WTC11 (cell line): ENCODE results near the gene LSR. TPM values are rescaled to one million over a fixed set of nuclear protein-coding genes. Genes with fewer than 3 reads are reported as not detected.

Experiments
- ATAC-seq: fragments of 200-7000 bp; cut with Tn5 transposase; 2 replicates; pipeline ENCODE4 v1.10.0; 2021; ENCODE audit warnings: mild to moderate bottlenecking, moderate library complexity
- CTCF ChIA-PET: fragments of 300-600 bp; sonication (Branson Sonifier 250); formaldehyde crosslinking; loops from one replicate; lab custom pipeline; 2021; ENCODE audit warnings: antibody characterized with exemption; lab: Charles Lee
- POLR2A ChIA-PET: fragments of 350-600 bp; sonication (Branson Sonifier 250); formaldehyde crosslinking; loops from one replicate; lab custom pipeline; 2021; ENCODE audit warnings: antibody characterized with exemption; lab: Charles Lee
- DNase-seq: peaks from one replicate; pipeline ENCODE4 v3.0.0; 2021; ENCODE audit warnings: low spot score
- H3K27ac Mint-ChIP-seq: 2 replicates; pipeline ENCODE4 v1.8.0; 2021; ENCODE audit warnings: mixed read lengths
- H3K27me3 Mint-ChIP-seq: 2 replicates; pipeline ENCODE4 v1.8.0; 2021; ENCODE audit warnings: low read depth, mild to moderate bottlenecking, moderate library complexity, mixed read lengths
- H3K36me3 Mint-ChIP-seq: 2 replicates; pipeline ENCODE4 v1.8.0; 2021; ENCODE audit warnings: mixed read lengths
- H3K4me1 Mint-ChIP-seq: 2 replicates; pipeline ENCODE4 v1.8.0; 2022; ENCODE audit warnings: mixed read lengths
- H3K4me3 Mint-ChIP-seq: 2 replicates; pipeline ENCODE4 v1.8.0; 2021; ENCODE audit warnings: mild to moderate bottlenecking, moderate library complexity, mixed read lengths
- H3K9me3 Mint-ChIP-seq: 2 replicates; pipeline ENCODE4 v1.8.0; 2021; ENCODE audit warnings: mixed read lengths
- ATF6 ChIP-seq: sonication (generic); formaldehyde crosslinking; IDR thresholded peaks from 2 replicates; pipeline ENCODE4 v1.8.1; 2023; ENCODE audit warnings: mild to moderate bottlenecking, missing genetic modification reagents
- CREB1 ChIP-seq: sonication (generic); formaldehyde crosslinking; IDR thresholded peaks from 2 replicates; pipeline ENCODE4 v1.8.0; 2023; ENCODE audit warnings: mild to moderate bottlenecking, missing genetic modification reagents
- TCF7 ChIP-seq: sonication (generic); formaldehyde crosslinking; IDR thresholded peaks from 2 replicates; pipeline ENCODE4 v1.8.0; 2022; ENCODE audit warnings: mild to moderate bottlenecking, low read depth, missing genetic modification reagents, moderate library complexity
- TP53 ChIP-seq: sonication (generic); formaldehyde crosslinking; IDR thresholded peaks from 2 replicates; pipeline ENCODE4 v1.8.1; 2023; ENCODE audit warnings: mild to moderate bottlenecking, missing genetic modification reagents
- ZNF121 ChIP-seq: sonication (generic); formaldehyde crosslinking; IDR thresholded peaks from 2 replicates; pipeline ENCODE4 v1.8.0; 2023; ENCODE audit warnings: missing genetic modification reagents
- ZNF416 ChIP-seq: fragments of 250-450 bp; sonication (Bioruptor Pico); IDR thresholded peaks from 2 replicates; pipeline ENCODE4 v1.9.0; 2021; ENCODE audit warnings: mild to moderate bottlenecking, inconsistent platforms
- total RNA-seq: library from RNA; stranded (reverse); gene quantifications from 3 replicates; pipeline ENCODE4 v1.2.3, GENCODE V29; 2021
- TF ChIP-seq, protein P1 (sequence below): sonication (generic); formaldehyde crosslinking; IDR thresholded peaks from 2 replicates; pipeline ENCODE4 v1.8.1; 2023; ENCODE audit warnings: mild to moderate bottlenecking, moderate library complexity, missing genetic modification reagents
- TF ChIP-seq, protein P2 (sequence below): sonication (generic); formaldehyde crosslinking; IDR thresholded peaks from 2 replicates; pipeline ENCODE4 v1.8.0; 2023; ENCODE audit warnings: mild to moderate bottlenecking, missing genetic modification reagents

The LSR gene
- total RNA-seq, 1 experiment from 2014 or later: 130 TPM

- TF ChIP-seq ZNF121 (no peak), TP53 (CRISPR knock-in tag) (no peak), ZNF416 (CRISPR knock-in tag) (0 out of 2 replicates have a peak, but pooled peaks have one; percentile 64), TCF7 (CRISPR knock-in tag) (no peak), CREB1 (CRISPR knock-in tag) (no peak)
- Mint-ChIP-seq H3K27me3 (no peaks in the 10 kb centered on the region), H3K27ac (peak overlapping the region; percentile 84), H3K9me3 (no peaks in the 10 kb centered on the region), H3K4me1 (peaks cover 7% of the 10 kb centered on the region), H3K36me3 (peaks cover 28% of the 10 kb centered on the region), H3K4me3 (peak overlapping the region; percentile 48)
- POLR2A ChIA-PET: interaction anchor here (0.6 kb wide), 1 partner anchor 21 kb away, joined by 3 read pairs; no protein-coding TSS in a partner anchor
- ATAC-seq (no peak), DNase-seq (no peak)
- CTCF ChIA-PET: interaction anchor here (0.6 to 2.5 kb wide), 6 partner anchors 29 to 210 kb away, joined by 3 to 8 read pairs (median 3); no protein-coding TSS in a partner anchor
Observed at GRCh38 chr19:35265900-35266519, 17.2 kb downstream of the LSR start.

- ATAC-seq: no peak
- POLR2A ChIA-PET: interaction anchor here (0.6 kb wide), 1 partner anchor 20 kb away, joined by 3 read pairs; no protein-coding TSS in a partner anchor
Observed at GRCh38 chr19:35266520-35267352, 17.9 kb downstream of the LSR start.

DNA sequence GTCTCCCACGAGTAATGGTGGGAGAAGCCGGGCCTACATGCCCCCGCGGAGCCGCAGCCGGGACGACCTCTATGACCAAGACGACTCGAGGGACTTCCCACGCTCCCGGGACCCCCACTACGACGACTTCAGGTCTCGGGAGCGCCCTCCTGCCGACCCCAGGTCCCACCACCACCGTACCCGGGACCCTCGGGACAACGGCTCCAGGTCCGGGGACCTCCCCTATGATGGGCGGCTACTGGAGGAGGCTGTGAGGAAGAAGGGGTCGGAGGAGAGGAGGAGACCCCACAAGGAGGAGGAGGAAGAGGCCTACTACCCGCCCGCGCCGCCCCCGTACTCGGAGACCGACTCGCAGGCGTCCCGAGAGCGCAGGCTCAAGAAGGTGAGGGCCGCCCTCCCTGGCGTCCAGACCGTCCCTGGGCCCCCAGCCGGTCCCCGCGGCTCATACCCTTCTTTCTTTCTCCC, 18.6 kb downstream of the LSR start:
- Mint-ChIP-seq H3K36me3 (peaks cover 38% of the 10 kb centered on the region), H3K4me1 (peaks cover 7% of the 10 kb centered on the region), H3K27me3 (no peaks in the 10 kb centered on the region), H3K4me3 (peak overlapping the region; percentile 84), H3K9me3 (no peaks in the 10 kb centered on the region), H3K27ac (peak overlapping the region; percentile 97)
- ChIA-PET CTCF (interaction anchor here (0.6 to 2.5 kb wide), 3 partner anchors 115 to 425 kb away, joined by 3 to 8 read pairs (median 3); no protein-coding TSS in a partner anchor), POLR2A (interaction anchor here (0.5 kb wide), 1 partner anchor 616 kb away, joined by 3 read pairs; no protein-coding TSS in a partner anchor)
- TF ChIP-seq, protein P1, sequence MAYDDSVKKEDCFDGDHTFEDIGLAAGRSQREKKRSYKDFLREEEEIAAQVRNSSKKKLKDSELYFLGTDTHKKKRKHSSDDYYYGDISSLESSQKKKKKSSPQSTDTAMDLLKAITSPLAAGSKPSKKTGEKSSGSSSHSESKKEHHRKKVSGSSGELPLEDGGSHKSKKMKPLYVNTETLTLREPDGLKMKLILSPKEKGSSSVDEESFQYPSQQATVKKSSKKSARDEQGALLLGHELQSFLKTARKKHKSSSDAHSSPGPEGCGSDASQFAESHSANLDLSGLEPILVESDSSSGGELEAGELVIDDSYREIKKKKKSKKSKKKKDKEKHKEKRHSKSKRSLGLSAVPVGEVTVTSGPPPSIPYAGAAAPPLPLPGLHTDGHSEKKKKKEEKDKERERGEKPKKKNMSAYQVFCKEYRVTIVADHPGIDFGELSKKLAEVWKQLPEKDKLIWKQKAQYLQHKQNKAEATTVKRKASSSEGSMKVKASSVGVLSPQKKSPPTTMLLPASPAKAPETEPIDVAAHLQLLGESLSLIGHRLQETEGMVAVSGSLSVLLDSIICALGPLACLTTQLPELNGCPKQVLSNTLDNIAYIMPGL (CRISPR knock-in tag): peak; percentile 22; the same call in 1 of the 2 replicates
- TF ChIP-seq, protein P2, sequence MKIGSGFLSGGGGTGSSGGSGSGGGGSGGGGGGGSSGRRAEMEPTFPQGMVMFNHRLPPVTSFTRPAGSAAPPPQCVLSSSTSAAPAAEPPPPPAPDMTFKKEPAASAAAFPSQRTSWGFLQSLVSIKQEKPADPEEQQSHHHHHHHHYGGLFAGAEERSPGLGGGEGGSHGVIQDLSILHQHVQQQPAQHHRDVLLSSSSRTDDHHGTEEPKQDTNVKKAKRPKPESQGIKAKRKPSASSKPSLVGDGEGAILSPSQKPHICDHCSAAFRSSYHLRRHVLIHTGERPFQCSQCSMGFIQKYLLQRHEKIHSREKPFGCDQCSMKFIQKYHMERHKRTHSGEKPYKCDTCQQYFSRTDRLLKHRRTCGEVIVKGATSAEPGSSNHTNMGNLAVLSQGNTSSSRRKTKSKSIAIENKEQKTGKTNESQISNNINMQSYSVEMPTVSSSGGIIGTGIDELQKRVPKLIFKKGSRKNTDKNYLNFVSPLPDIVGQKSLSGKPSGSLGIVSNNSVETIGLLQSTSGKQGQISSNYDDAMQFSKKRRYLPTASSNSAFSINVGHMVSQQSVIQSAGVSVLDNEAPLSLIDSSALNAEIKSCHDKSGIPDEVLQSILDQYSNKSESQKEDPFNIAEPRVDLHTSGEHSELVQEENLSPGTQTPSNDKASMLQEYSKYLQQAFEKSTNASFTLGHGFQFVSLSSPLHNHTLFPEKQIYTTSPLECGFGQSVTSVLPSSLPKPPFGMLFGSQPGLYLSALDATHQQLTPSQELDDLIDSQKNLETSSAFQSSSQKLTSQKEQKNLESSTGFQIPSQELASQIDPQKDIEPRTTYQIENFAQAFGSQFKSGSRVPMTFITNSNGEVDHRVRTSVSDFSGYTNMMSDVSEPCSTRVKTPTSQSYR: 0 out of 2 replicates have a peak, but pooled peaks have one; percentile 29
- no peak for TF ChIP-seq CREB1 (CRISPR knock-in tag)
- ATAC-seq (peak; percentile 11), DNase-seq (peak; percentile 42)

More at GRCh38 chr19:35266520-35267352, 17.9 kb downstream of the LSR start:
- no peaks in the 10 kb centered on the region for H3K27me3 Mint-ChIP-seq
- no peak for DNase-seq
- peak overlapping the region; percentile 84 for H3K27ac Mint-ChIP-seq
- no peaks in the 10 kb centered on the region for H3K9me3 Mint-ChIP-seq
- H3K36me3 Mint-ChIP-seq: peaks cover 32% of the 10 kb centered on the region
- peaks cover 7% of the 10 kb centered on the region for H3K4me1 Mint-ChIP-seq
- TF ChIP-seq, protein P1 (CRISPR knock-in tag): 0 out of 2 replicates have a peak, but pooled peaks have one; percentile 41
- no peak for TF ChIP-seq ATF6 (CRISPR knock-in tag)
- CTCF ChIA-PET: interaction anchor here (0.6 to 2.5 kb wide), 6 partner anchors 28 to 211 kb away, joined by 3 to 8 read pairs (median 3); no protein-coding TSS in a partner anchor
- H3K4me3 Mint-ChIP-seq: peak overlapping the region; percentile 84
